ENCODE measurements around the gene KIAA1614. TPM values are rescaled to one million over a fixed set of nuclear protein-coding genes. Genes with fewer than 3 reads are reported as not detected.

Gene KIAA1614
- total RNA-seq, 1 experiment from 2014 or later = 3.3 TPM

DNA sequence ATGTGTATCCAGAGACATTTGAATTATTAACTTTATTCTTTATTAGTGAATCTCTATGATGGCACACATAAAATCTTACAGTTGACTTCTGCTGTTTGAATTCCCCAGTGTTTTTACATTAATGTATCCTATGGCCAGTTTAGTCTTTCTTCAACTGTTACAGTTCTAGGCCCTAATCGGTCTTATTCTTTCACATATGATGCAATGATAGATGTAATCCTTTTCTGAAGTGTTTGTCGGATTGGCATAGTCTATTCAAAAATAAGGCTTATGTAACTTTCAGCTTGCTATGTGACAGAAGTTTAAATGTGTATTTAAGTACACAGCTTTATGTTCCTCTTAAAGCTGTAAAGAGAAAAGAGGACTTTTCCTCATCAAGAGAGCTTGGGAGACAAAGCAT, 26.4 kb upstream of the KIAA1614 start:
- no peak for ATAC-seq
- CTCF ChIA-PET = no interaction called here
- Mint-ChIP-seq H3K4me1 (peaks cover 4% of the 10 kb centered on the region), H3K36me3 (peaks cover 6% of the 10 kb centered on the region; the same call in 1 of the 2 replicates), H3K27ac (no peak overlapping the region), H3K4me3 (no peak overlapping the region), H3K9me3 (no peaks in the 10 kb centered on the region), H3K27me3 (ENCODE audit: low read depth) (no peaks in the 10 kb centered on the region)
- no peak for DNase-seq (ENCODE audit: low spot score)
- TF ChIP-seq FOXK1 (CRISPR knock-in tag; IDR thresholded peaks at IDR 0.05) = no peak
- no peak for TF ChIP-seq NR1H2 (CRISPR knock-in tag; IDR thresholded peaks at IDR 0.05)
- TF ChIP-seq MXD4 (CRISPR knock-in tag; IDR thresholded peaks at IDR 0.05; ENCODE audit: borderline replicate concordance) = no peak
- TF ChIP-seq NFE2L1 (CRISPR knock-in tag; IDR thresholded peaks at IDR 0.05) = no peak
- no peak for TF ChIP-seq OVOL2 (CRISPR knock-in tag; IDR thresholded peaks at IDR 0.05; ENCODE audit: borderline replicate concordance)
- TF ChIP-seq, protein P1, sequence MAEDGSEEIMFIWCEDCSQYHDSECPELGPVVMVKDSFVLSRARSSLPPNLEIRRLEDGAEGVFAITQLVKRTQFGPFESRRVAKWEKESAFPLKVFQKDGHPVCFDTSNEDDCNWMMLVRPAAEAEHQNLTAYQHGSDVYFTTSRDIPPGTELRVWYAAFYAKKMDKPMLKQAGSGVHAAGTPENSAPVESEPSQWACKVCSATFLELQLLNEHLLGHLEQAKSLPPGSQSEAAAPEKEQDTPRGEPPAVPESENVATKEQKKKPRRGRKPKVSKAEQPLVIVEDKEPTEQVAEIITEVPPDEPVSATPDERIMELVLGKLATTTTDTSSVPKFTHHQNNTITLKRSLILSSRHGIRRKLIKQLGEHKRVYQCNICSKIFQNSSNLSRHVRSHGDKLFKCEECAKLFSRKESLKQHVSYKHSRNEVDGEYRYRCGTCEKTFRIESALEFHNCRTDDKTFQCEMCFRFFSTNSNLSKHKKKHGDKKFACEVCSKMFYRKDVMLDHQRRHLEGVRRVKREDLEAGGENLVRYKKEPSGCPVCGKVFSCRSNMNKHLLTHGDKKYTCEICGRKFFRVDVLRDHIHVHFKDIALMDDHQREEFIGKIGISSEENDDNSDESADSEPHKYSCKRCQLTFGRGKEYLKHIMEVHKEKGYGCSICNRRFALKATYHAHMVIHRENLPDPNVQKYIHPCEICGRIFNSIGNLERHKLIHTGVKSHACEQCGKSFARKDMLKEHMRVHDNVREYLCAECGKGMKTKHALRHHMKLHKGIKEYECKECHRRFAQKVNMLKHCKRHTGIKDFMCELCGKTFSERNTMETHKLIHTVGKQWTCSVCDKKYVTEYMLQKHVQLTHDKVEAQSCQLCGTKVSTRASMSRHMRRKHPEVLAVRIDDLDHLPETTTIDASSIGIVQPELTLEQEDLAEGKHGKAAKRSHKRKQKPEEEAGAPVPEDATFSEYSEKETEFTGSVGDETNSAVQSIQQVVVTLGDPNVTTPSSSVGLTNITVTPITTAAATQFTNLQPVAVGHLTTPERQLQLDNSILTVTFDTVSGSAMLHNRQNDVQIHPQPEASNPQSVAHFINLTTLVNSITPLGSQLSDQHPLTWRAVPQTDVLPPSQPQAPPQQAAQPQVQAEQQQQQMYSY (CRISPR knock-in tag; IDR thresholded peaks at IDR 0.05) = no peak
- TF ChIP-seq, protein P2, sequence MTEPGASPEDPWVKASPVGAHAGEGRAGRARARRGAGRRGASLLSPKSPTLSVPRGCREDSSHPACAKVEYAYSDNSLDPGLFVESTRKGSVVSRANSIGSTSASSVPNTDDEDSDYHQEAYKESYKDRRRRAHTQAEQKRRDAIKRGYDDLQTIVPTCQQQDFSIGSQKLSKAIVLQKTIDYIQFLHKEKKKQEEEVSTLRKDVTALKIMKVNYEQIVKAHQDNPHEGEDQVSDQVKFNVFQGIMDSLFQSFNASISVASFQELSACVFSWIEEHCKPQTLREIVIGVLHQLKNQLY (CRISPR knock-in tag; IDR thresholded peaks at IDR 0.05) = no peak
- no peak for TF ChIP-seq ETV6 (CRISPR knock-in tag; IDR thresholded peaks at IDR 0.05)
- TF ChIP-seq GTF2I (CRISPR knock-in tag; conservative IDR thresholded peaks at IDR 0.05) = no peak
- no peak for TF ChIP-seq ZNF416 (CRISPR knock-in tag; IDR thresholded peaks at IDR 0.05)
- TF ChIP-seq, protein P3, sequence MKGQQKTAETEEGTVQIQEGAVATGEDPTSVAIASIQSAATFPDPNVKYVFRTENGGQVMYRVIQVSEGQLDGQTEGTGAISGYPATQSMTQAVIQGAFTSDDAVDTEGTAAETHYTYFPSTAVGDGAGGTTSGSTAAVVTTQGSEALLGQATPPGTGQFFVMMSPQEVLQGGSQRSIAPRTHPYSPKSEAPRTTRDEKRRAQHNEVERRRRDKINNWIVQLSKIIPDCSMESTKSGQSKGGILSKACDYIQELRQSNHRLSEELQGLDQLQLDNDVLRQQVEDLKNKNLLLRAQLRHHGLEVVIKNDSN (CRISPR knock-in tag; IDR thresholded peaks at IDR 0.05) = no peak
- no peak for TF ChIP-seq SMAD3 (CRISPR knock-in tag; IDR thresholded peaks at IDR 0.05; ENCODE audit: borderline replicate concordance)
- TF ChIP-seq GABPB1 (CRISPR knock-in tag; IDR thresholded peaks at IDR 0.05) = no peak
- no peak for TF ChIP-seq TEAD1 (CRISPR knock-in tag; IDR thresholded peaks at IDR 0.05)
- TF ChIP-seq IRF2 (CRISPR knock-in tag; IDR thresholded peaks at IDR 0.05; ENCODE audit: borderline replicate concordance, low read depth) = no peak
- TF ChIP-seq, protein P4, sequence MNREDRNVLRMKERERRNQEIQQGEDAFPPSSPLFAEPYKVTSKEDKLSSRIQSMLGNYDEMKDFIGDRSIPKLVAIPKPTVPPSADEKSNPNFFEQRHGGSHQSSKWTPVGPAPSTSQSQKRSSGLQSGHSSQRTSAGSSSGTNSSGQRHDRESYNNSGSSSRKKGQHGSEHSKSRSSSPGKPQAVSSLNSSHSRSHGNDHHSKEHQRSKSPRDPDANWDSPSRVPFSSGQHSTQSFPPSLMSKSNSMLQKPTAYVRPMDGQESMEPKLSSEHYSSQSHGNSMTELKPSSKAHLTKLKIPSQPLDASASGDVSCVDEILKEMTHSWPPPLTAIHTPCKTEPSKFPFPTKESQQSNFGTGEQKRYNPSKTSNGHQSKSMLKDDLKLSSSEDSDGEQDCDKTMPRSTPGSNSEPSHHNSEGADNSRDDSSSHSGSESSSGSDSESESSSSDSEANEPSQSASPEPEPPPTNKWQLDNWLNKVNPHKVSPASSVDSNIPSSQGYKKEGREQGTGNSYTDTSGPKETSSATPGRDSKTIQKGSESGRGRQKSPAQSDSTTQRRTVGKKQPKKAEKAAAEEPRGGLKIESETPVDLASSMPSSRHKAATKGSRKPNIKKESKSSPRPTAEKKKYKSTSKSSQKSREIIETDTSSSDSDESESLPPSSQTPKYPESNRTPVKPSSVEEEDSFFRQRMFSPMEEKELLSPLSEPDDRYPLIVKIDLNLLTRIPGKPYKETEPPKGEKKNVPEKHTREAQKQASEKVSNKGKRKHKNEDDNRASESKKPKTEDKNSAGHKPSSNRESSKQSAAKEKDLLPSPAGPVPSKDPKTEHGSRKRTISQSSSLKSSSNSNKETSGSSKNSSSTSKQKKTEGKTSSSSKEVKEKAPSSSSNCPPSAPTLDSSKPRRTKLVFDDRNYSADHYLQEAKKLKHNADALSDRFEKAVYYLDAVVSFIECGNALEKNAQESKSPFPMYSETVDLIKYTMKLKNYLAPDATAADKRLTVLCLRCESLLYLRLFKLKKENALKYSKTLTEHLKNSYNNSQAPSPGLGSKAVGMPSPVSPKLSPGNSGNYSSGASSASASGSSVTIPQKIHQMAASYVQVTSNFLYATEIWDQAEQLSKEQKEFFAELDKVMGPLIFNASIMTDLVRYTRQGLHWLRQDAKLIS (CRISPR knock-in tag; IDR thresholded peaks at IDR 0.05; ENCODE audit: borderline replicate concordance) = no peak
- TF ChIP-seq, protein P5, sequence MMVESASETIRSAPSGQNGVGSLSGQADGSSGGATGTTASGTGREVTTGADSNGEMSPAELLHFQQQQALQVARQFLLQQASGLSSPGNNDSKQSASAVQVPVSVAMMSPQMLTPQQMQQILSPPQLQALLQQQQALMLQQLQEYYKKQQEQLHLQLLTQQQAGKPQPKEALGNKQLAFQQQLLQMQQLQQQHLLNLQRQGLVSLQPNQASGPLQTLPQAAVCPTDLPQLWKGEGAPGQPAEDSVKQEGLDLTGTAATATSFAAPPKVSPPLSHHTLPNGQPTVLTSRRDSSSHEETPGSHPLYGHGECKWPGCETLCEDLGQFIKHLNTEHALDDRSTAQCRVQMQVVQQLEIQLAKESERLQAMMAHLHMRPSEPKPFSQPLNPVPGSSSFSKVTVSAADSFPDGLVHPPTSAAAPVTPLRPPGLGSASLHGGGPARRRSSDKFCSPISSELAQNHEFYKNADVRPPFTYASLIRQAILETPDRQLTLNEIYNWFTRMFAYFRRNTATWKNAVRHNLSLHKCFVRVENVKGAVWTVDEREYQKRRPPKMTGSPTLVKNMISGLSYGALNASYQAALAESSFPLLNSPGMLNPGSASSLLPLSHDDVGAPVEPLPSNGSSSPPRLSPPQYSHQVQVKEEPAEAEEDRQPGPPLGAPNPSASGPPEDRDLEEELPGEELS (CRISPR knock-in tag; IDR thresholded peaks at IDR 0.05) = no peak
- TF ChIP-seq, protein P6, sequence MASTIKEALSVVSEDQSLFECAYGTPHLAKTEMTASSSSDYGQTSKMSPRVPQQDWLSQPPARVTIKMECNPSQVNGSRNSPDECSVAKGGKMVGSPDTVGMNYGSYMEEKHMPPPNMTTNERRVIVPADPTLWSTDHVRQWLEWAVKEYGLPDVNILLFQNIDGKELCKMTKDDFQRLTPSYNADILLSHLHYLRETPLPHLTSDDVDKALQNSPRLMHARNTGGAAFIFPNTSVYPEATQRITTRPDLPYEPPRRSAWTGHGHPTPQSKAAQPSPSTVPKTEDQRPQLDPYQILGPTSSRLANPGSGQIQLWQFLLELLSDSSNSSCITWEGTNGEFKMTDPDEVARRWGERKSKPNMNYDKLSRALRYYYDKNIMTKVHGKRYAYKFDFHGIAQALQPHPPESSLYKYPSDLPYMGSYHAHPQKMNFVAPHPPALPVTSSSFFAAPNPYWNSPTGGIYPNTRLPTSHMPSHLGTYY (CRISPR knock-in tag; IDR thresholded peaks at IDR 0.05) = no peak
- no peak for TF ChIP-seq TEAD4 (CRISPR knock-in tag; IDR thresholded peaks at IDR 0.05)
- TF ChIP-seq, protein P7, sequence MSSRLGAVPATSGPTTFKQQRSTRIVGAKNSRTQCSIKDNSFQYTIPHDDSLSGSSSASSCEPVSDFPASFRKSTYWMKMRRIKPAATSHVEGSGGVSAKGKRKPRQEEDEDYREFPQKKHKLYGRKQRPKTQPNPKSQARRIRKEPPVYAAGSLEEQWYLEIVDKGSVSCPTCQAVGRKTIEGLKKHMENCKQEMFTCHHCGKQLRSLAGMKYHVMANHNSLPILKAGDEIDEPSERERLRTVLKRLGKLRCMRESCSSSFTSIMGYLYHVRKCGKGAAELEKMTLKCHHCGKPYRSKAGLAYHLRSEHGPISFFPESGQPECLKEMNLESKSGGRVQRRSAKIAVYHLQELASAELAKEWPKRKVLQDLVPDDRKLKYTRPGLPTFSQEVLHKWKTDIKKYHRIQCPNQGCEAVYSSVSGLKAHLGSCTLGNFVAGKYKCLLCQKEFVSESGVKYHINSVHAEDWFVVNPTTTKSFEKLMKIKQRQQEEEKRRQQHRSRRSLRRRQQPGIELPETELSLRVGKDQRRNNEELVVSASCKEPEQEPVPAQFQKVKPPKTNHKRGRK (CRISPR knock-in tag; IDR thresholded peaks at IDR 0.05; ENCODE audit: borderline replicate concordance) = no peak
- POLR2A ChIA-PET = no interaction called here
